NCI-H2029 treated with DMSO at 0.1 percent for 48 hours (cell line): ENCODE data around the gene FAM24A.
"Not testable (repeated sequence)": the region's sequence is repeated elsewhere in the genome, so short reads cannot be mapped to it uniquely, and the experiment has no call there.

ENCODE experiments used
- DNase-seq: peaks from one replicate; lab custom pipeline; 2025; lab: John Stamatoyannopoulos, UW

Gene FAM24A, protein sequence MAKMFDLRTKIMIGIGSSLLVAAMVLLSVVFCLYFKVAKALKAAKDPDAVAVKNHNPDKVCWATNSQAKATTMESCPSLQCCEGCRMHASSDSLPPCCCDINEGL

GRCh38 chr10:122910310-122910709, at the start of gene FAM24A:
Gene FAM24A, plus strand, starts transcription at chr10:122910610. Its CDS starts 1,025 bp downstream, at chr10:122911635.
- no peak for DNase-seq

DNA sequence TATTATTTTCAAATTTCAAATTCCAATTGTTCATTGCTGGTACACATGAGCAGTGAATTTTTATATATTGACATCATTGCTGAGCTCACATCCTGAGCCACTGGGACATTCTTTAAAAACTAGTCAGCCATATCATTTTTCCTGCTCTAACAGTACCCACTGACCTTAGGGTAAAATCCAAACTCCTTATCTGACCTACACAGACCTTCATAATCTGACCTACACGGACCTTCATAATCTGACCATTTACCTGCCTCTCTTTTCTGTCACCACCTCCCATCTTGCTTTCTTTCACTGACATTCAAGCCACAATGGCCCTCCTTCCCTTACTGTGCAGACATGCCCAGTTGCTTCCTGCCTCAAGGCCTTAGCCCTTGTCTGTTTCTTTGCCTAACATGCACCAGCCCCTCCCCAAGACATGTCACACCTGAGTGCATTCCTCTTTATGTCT, 48.7 kb upstream of the FAM24A start:
- DNase-seq: no peak

DNA sequence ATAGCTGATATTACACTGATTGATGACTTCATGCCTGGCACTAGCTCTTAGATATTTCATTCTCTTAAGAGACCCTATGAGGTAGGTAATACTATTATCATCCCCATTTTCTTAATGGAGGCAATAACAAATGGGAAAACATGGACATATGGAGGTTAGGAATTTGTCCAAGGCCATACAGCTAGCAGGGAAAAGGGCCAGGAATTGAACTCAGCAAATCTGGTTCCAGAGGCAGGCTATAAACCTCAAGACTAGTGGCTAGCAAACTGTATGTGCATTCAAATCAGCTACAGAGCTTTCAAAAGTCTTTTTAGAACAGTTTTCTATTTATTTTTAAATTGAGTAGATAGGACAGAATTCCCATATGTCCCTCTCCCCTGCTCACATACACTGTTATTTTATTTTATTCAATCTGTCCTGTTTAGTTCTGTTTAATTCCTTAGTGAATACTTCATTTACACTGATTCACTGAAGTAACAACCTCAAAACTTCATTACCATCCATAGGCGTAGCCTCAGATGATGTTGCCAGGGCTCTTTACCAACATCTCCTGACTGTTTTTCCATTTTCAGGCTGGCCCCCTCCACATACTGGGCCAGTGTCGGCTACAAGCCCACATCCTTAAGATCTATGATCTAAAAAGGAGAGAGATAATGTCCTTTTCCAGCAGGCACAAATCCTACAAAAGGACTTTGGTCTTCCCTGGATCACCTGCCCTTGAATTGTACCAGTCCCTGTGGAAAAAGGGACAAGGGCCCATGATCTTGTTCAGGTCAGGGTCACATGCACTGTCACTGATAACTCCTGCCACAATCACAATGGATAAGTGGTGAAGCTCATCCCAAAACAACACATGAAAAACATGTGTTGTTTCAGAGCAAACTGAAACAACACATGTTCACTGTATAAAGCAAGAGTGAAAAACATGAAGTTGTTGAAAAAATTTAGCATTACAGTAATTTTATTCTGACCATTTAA, 46.9 kb upstream of the FAM24A start:
- no peak for DNase-seq

DNA sequence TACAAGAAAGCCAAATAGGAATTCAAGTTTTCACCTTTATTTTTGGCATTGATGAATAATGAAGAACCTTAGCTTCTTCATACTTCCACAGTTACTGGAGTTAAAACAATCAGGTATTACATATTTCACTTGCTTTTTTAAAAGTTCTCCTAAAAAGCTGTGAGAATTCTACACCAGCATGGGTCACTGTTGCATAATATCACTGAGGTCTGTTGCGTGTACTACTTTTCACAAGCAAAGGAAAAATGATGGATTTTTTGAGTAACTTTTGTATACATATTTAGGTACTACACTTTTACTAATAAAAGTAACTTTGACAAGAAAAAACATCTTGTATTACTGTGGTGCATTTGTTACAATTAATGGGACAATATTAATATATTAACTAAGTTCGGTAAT, 46.2 kb upstream of the FAM24A start:
- no peak for DNase-seq

DNA sequence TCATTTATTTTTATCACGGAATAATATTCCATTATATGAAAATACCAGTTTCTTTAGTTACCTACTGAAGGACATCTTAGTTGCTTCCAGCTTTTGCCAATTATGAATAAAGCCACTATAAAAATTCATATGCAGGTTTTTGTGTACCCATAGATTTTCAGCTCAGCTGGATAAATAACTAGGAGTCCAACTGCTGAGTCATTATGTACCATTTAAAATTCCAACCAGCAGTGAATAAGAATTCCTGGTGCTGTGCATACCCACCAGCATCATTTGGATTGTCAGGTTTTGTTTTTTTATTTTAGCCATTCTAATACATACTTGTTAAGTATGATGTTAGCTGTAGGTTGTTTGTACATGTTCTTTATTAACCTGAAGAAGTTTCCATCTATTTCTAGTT, 45.5 kb upstream of the FAM24A start:
- no peak for DNase-seq

DNA sequence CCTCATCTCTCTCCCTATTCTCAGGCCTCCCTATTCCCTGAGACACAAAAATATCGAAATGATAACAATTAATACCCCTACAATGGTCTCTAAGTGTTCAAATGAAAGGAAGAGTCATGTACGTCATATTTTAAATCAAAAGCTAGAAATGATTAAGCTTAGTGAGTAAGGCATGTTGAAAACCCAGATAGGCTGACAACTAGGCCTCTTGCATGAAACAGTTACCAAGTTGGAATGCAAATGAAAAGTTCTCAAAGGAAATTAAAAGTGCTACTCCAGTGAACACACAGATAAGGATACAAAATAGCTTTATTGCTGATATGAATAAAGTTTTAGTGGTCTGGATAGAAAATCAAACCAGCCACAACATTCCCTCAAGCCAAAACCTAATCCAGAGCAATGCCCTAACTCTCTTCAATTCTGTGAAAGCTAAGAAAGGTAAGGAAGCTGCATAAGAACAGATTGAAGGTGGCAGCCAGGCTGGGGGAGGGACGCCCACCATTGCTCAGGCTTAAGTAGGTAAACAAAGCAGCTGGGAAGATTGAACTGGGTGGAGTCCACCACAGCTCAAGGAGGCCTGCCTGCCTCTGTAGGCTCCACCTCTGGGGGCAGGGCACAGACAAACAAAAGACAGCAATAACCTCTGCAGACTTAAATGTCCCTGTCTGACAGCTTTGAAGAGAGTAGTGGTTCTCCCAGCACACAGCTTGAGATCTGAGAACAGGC, 43.5 kb upstream of the FAM24A start:
- DNase-seq: not testable (repeated sequence)

DNA sequence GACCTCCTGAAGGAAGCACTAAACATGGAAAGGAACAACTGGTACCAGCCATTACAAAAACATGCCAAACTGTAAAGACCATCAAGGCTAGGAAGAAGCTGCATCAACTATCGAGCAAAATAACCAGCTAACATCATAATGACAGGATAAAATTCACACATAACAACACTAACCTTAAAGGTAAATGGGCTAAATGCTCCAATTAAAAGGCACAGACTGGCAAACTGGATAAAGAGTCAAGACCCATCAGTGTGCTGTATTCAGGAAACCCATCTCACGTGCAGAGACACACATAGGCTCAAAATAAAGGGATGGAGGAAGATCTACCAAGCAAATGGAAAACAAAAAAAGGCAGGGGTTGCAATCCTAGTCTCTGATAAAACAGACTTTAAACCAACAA, 41.6 kb upstream of the FAM24A start:
- not testable (repeated sequence) for DNase-seq

DNA sequence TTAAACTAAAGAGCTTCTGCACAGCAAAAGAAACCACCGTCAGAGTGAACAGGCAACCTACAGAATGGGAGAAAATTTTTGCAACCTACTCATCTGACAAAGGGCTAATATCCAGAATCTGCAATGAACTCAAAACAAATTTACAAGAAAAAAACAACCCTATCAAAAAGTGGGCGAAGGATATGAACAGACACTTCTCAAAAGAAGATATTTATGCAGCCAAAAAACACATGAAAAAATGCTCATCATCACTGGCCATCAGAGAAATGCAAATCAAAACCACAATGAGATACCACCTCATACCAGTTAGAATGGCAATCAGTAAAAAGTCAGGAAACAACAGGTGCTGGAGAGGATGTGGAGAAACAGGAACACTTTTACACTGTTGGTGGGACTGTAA, 38.5 kb upstream of the FAM24A start:
- not testable (repeated sequence) for DNase-seq

DNA sequence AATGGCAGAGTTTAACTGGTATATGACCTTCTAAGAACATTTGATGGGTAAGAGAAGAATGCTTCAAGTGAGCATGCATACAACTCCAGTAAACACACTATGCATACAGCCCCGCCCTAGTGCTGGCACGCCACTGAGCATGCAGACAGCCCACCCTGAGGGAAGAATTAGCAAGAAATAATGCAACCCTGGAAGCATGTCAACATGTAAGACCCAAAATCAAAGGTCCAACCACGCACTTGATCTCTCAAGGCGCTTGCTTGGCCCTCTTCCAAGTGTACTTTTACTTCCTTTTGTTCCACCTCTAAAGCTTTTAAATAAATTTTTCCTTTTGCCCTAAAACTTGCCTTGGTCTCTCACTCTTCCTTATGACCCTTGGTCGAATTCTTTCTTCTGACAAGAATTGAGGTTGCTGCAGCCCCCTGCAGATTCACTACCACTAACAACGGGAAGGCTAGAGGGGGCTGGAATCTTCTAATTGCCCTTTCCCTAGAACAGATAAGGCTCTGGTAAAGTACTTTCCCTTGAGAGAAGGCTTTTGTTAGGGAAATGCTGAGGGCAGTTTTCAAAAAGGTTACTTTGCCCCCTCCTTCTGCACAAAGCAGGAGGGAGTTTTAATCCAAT, 34.5 kb upstream of the FAM24A start:
- DNase-seq: no peak

GRCh38 chr10:122876467-122876855, 33.9 kb upstream of the FAM24A start:
- no peak for DNase-seq

- no peak for DNase-seq
Observed at GRCh38 chr10:122877264-122877663, 33.1 kb upstream of the FAM24A start.

DNA sequence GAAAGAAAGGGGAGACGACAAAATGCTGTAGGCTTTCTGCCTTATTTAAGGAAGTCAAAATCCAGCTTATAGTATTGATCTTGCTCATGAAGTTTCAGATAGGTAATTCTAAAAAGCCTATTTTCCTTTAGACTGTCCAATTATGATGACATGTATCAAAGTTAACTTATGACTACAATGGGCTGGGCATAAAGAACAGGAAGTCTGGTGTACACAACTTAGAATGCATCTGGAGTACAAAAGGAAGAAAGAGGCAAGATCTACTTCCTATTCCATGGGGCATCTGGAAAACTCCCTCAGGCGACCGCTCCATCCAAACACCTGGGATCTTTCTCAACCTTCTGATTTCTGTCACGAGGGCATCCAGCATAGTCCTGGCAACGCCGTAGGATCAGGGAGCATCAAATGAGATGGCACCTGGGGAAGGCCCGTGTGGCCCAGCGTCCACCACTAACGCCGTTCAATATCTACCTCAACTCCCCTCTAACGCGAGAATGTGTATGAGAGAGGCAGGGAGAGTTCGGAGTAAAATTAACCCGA, 31.5 kb upstream of the FAM24A start:
- DNase-seq: peak; percentile 3

DNA sequence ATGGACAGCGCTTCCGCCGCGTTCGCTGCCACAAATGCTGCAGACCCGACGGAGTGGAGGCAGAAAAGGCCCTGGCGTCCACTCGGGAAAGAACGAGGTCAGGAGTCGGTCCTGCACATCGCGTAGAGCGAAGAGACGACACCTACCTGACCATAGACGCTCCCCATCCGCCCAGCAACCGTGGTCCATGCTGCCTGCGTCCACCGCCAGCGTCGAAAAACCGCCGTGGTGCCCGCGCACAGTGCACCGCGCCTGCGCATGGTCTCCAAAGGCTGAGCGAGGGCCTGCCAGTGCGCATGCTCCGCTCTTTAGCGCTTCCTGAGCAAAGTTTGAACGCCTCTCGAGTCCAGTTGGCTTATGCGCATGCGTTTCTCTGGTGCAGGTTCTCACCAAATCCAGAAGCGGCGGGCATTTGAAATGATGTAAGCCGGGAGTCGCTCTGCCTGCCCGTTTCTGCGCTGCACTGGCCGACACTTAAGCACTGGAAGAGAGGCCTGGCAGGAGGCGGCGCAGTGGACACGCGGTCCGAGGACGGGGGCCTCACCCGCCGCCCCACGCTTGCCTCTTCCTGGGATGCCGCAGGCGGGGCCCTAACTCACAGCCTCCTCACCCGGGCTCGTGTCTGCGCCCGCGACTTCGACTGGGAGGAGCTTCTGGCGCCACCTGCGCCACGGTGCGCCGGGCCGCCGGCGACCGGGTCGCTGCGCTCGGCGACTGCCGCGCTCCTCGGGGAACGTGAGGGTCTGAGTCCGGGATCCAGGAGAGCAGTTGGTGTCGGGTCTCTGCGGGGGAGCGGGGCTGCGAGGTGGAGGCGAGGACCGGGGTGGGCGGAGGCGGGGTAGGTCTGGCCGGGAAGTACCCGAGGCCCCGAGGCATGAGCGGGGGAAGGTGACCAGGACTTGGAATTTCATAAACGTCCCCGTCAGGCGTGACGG, 30.8 kb upstream of the FAM24A start, which contains the start of gene FAM24B:
FAM24B (minus strand) TSS at position 243 of the 935 bp plus-strand sequence. CDS start 29,066 bp downstream, outside the sequence.
- DNase-seq: peak; percentile 72

- no peak for DNase-seq
Observed at GRCh38 chr10:122882766-122883165, 27.6 kb upstream of the FAM24A start.

- DNase-seq: no peak
Observed at GRCh38 chr10:122884166-122884565, 26.2 kb upstream of the FAM24A start.

DNA sequence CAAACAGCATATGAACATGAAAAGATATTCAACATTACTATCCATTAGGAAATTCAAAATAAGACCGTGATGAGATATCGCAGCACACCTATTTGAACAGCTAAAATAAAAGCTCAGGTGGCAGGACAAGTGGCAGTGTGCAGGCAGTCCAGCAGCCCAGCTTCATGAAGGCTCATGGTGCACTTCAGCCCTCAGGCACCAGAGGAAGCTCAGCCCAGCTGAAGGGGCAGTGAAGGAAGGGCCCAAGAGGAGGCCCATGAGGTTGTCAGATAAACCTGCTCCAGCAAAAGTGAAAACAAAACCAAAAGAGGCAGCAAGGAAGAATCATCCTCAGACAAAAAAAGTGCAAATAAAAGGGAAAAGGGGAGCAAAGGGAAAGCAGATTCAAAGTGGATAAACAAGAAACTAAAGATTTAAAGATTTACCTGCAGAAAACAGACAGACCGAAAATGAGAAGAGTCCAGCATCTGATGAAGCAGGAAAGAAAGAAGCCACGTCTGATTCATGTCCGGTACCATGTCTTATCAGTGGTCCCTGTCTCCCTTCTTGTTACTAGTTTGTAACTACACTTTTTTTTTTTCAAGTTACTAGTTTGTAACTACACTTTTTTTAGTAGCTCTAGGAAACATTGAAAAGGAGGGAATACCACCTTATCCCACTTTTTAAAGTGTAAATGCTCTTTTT, 16.0 kb upstream of the FAM24A start:
- no peak for DNase-seq

- DNase-seq: not testable (repeated sequence)
Observed at GRCh38 chr10:122903861-122904260, 6.5 kb upstream of the FAM24A start.

DNA sequence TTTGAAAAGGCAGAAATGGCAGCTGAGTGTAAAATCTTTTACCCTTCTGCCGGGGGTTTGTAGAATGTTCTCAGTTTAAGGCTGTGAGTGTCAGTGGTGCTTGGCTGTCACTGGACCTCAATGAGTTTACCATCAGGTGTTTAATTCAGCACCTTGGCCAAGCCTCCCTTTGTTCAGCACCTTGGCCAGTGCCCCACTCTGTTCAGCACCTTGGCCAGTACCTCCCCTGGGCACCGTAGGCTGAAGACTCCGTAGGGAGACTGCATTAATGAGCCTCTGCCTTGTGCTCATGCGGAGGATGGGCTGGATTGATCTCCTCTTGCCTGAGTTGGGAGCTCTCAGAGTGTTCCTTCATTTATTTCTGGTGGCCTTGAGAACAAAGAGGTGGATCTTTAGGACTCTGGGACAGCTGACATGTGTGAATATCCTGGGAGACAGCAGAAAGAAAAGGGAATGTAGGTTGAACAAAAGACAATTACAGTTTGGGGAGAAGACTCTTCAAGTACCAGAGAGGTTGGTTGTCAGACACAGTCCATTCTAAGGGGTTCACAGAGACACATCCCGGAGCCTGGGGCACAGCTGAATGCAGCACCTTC, 1.6 kb downstream of the FAM24A start:
- DNase-seq: no peak

GRCh38 chr10:122915700-122916099, 5.3 kb downstream of the FAM24A start:
- no peak for DNase-seq

DNA sequence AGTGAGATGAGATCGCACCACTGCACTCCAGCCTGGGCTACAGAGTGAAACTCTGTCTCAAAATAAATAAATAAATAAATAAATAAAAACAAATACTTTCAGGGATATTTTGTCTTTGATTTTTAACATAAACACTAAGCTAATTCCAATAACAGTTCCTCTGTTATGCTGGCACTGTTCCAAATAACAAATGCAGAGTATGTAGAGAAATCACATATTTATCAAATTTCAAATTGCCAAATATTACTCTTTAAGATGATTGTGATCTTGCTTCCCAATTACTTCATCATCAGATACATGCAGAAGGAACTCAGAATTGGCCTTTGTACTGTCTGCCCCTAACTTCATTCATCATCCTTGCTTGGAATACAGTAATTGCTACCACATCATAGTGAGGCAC, 19.7 kb downstream of the FAM24A start:
- DNase-seq: no peak
